Vagina (tissue), 2 donors: ENCODE data around the gene CCNY. TPM values are rescaled to one million over a fixed set of nuclear protein-coding genes. Genes with fewer than 3 reads are reported as not detected.

Experiments
- DNase-seq, 2 donors: peaks; one replicate each; pipeline ENCODE4 v3.0.0-alpha.2; 2017; ENCODE audit errors: extremely low spot score in 2 of 2
- H3K27ac ChIP-seq: fragments of 200-600 bp; sonication (generic); one replicate; pipeline ENCODE4 v1.5.1; 2019
- H3K27me3 ChIP-seq: fragments of 200-600 bp; sonication (generic); one replicate; pipeline ENCODE4 v1.5.1; 2019
- H3K36me3 ChIP-seq, 2 donors: fragments of 200-600 bp; sonication (generic); one replicate each; pipeline ENCODE4 v1.5.1; 2017 to 2019
- H3K4me1 ChIP-seq: fragments of 200-600 bp; sonication (generic); one replicate; pipeline ENCODE4 v1.5.1; 2019
- H3K4me3 ChIP-seq, 2 donors: fragments of 200-600 bp; sonication (generic); 1 replicate in 1 of 2; 2 replicates in 1 of 2; pipeline ENCODE4 v1.5.1; 2016 to 2019
- H3K9me3 ChIP-seq: fragments of 200-600 bp; sonication (generic); one replicate; pipeline ENCODE4 v1.5.1; 2019
- CTCF ChIP-seq, 3 experiments: fragments of 450-650 bp in 2 of 3; fragments of 200-600 bp in 1 of 3; sonication (generic) in 1 of 3; IDR thresholded peaks; one replicate each; pipeline ENCODE4 v1.5.1; 2017 to 2019; ENCODE audit warnings: antibody characterized with exemption in 3 of 3, mild to moderate bottlenecking in 2 of 3, moderate library complexity in 2 of 3
- POLR2A ChIP-seq, 2 donors: fragments of 450-650 bp; IDR thresholded peaks; one replicate each; pipeline ENCODE4 v1.6.1; 2017; ENCODE audit warnings: antibody characterized with exemption in 2 of 2, mild to moderate bottlenecking in 2 of 2, moderate library complexity in 2 of 2
- POLR2AphosphoS5 ChIP-seq, 2 donors: sonication (generic); formaldehyde crosslinking; IDR thresholded peaks; one replicate each; pipeline ENCODE4 v1.9.0; 2017; ENCODE audit warnings: antibody characterized with exemption in 2 of 2, mild to moderate bottlenecking in 2 of 2, low read depth in 1 of 2; ENCODE audit not compliant: insufficient read depth in 1 of 2
- intact Hi-C: fragments of 100-400 bp; cut with DNase I; formaldehyde crosslinking; loops from one replicate; pipeline ENCODE4 v1.15.1; 2023
- total RNA-seq: library from RNA; depleted of rRNA; stranded (reverse); fragments of >200 nt; gene quantifications from one replicate; pipeline ENCODE4 v1.2.3, GENCODE V29; 2016

The CCNY gene
- total RNA-seq, 1 donor from 2014 or later = 28.5 TPM

- intact Hi-C loops = no loop called here
- TF ChIP-seq POLR2AphosphoS5 (IDR thresholded peaks at IDR 0.05; ENCODE audit: insufficient read depth in 1 of 2, low read depth in 1 of 2) (no peak), CTCF (IDR thresholded peaks at IDR 0.05) (no peak), POLR2A (IDR thresholded peaks at IDR 0.05) (no peak)
- Histone ChIP-seq H3K27me3 (no peaks in the 10 kb centered on the region), H3K27ac (no peak overlapping the region), H3K9me3 (peaks cover 6% of the 10 kb centered on the region), H3K4me3 (no peak overlapping the region), H3K36me3 (no peaks in the 10 kb centered on the region), H3K4me1 (peaks cover 55% of the 10 kb centered on the region)
- no peak for DNase-seq
Observed at GRCh38 chr10:35392482-35393228, 56.3 kb downstream of the CCNY start.

- Histone ChIP-seq H3K4me3 (no peak overlapping the region), H3K9me3 (peaks cover 6% of the 10 kb centered on the region), H3K27ac (no peak overlapping the region), H3K27me3 (no peaks in the 10 kb centered on the region), H3K36me3 (no peaks in the 10 kb centered on the region), H3K4me1 (peaks cover 63% of the 10 kb centered on the region)
- intact Hi-C loops = no loop called here
- no peak for DNase-seq
- TF ChIP-seq POLR2AphosphoS5 (IDR thresholded peaks at IDR 0.05; ENCODE audit: insufficient read depth in 1 of 2, low read depth in 1 of 2) = no peak
- no peak for TF ChIP-seq CTCF (IDR thresholded peaks at IDR 0.05)
- TF ChIP-seq POLR2A (IDR thresholded peaks at IDR 0.05) = no peak
Observed at GRCh38 chr10:35394411-35394851, 58.1 kb downstream of the CCNY start.

- Histone ChIP-seq H3K36me3 (no peaks in the 10 kb centered on the region), H3K9me3 (peaks cover 6% of the 10 kb centered on the region), H3K4me3 (no peak overlapping the region), H3K27ac (no peak overlapping the region), H3K27me3 (no peaks in the 10 kb centered on the region), H3K4me1 (peaks cover 68% of the 10 kb centered on the region)
- intact Hi-C loops = no loop called here
- no peak for DNase-seq
- TF ChIP-seq CTCF (IDR thresholded peaks at IDR 0.05) = no peak
- TF ChIP-seq POLR2A (IDR thresholded peaks at IDR 0.05) = no peak
- TF ChIP-seq POLR2AphosphoS5 (IDR thresholded peaks at IDR 0.05; ENCODE audit: insufficient read depth in 1 of 2, low read depth in 1 of 2) = no peak
Observed at GRCh38 chr10:35394934-35395333, 58.6 kb downstream of the CCNY start.

DNA sequence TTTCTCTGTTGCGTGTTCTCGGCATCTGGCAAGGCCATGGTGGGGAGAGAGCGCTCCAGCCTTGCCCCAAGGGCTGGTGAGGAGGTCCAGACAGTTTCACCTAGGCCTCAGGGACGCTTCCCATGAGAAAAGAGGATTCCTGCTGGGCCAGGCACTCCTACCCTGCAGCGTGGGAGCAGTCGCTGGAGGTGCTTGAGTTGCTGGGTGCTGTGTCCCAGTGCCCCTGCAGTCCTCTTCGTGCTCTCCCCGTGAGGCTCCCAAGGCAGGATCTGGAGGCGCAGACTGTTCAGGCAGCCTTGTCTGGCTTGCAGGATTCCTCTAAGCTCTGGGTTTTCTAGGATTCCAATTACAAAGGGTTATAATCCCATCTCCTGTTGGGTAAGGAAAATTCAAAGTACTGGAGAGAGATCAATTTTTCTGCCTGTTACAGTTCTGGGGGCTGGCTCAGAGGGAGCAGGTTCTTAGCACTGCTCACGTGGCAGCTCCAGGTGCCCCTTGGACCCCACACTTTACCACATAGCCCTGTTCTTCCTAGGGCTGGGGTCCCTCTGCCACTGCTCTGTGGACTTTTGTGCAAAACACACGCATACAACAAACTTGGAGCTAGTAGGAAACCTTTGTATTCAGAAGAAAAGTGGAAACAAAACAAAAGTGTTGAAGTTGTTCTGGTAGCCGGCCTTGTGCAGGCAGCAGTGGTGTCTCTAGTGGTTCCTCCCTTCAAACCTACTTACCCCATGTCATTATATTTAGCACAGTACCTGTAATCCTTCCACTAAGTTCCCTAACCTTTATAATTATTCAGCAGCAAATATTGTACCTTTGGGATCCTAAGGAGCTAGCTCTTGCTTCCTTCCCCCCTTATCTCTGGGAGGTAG is 60.5 kb downstream of the CCNY start:
- peaks cover 83% of the 10 kb centered on the region for H3K4me1 ChIP-seq

More for the DNA sequence above, 60.5 kb downstream of the CCNY start:
- intact Hi-C loops = no loop called here
- no peak for DNase-seq
- no peaks in the 10 kb centered on the region for H3K36me3 ChIP-seq
- H3K4me3 ChIP-seq = no peak overlapping the region
- TF ChIP-seq POLR2A (IDR thresholded peaks at IDR 0.05) (no peak), POLR2AphosphoS5 (IDR thresholded peaks at IDR 0.05; ENCODE audit: insufficient read depth in 1 of 2, low read depth in 1 of 2) (no peak), CTCF (IDR thresholded peaks at IDR 0.05) (no peak)
- no peaks in the 10 kb centered on the region for H3K9me3 ChIP-seq
- no peak overlapping the region for H3K27ac ChIP-seq
- H3K27me3 ChIP-seq = no peaks in the 10 kb centered on the region
